ENCODE measurements around the gene LRP5.
"Not testable (repeated sequence)": the region's sequence is repeated elsewhere in the genome, so short reads cannot be mapped to it uniquely, and the experiment has no call there.

DNA sequence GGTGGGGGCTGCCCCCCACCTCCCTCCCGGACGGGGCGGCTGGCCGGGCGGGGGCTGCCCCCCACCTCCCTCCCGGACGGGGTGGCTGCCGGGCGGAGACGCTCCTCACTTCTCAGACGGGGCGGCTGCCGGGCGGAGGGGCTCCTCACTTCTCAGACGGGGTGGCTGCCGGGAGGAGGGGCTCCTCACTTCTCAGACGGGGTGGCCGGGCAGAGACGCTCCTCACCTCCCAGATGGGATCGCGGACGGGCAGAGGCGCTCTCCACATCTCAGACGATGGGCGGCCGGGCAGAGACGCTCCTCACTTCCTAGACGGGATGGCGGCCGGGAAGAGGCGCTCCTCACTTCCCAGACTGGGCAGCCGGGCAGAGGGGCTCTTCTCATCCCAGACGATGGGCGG lies 163.2 kb downstream of the LRP5 start:
- TF ChIP-seq, protein P1, sequence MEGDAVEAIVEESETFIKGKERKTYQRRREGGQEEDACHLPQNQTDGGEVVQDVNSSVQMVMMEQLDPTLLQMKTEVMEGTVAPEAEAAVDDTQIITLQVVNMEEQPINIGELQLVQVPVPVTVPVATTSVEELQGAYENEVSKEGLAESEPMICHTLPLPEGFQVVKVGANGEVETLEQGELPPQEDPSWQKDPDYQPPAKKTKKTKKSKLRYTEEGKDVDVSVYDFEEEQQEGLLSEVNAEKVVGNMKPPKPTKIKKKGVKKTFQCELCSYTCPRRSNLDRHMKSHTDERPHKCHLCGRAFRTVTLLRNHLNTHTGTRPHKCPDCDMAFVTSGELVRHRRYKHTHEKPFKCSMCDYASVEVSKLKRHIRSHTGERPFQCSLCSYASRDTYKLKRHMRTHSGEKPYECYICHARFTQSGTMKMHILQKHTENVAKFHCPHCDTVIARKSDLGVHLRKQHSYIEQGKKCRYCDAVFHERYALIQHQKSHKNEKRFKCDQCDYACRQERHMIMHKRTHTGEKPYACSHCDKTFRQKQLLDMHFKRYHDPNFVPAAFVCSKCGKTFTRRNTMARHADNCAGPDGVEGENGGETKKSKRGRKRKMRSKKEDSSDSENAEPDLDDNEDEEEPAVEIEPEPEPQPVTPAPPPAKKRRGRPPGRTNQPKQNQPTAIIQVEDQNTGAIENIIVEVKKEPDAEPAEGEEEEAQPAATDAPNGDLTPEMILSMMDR (IDR thresholded peaks at IDR 0.05; ENCODE audit: low read depth, low read length, poor library complexity, severe bottlenecking) = not testable (repeated sequence)
- TF ChIP-seq EZH2phosphoT487 (IDR thresholded peaks at IDR 0.05; ENCODE audit: borderline replicate concordance, low read length) = not testable (repeated sequence)
